GM23248 (cell line): ENCODE measurements around the gene PFKP. TPM values are rescaled to one million over a fixed set of nuclear protein-coding genes. Genes with fewer than 3 reads are reported as not detected.

Experiments
- DNase-seq: peaks from one replicate; pipeline ENCODE4 v3.0.0-alpha.2; 2015
- H2AFZ ChIP-seq: fragments of 200-600 bp; sonication (generic); 2 replicates; pipeline ENCODE4 v1.6.1; 2016; ENCODE audit warnings: antibody characterized with exemption
- H3F3A ChIP-seq: fragments of 200-600 bp; sonication (generic); 2 replicates; pipeline ENCODE4 v1.6.1; 2016; ENCODE audit warnings: mild to moderate bottlenecking, antibody characterized with exemption, mixed run types; ENCODE audit not compliant: insufficient read depth
- H3K27ac ChIP-seq: fragments of 200-600 bp; sonication (generic); 2 replicates; pipeline ENCODE4 v1.5.1; 2016; ENCODE audit warnings: mild to moderate bottlenecking
- H3K27me3 ChIP-seq: fragments of 200-600 bp; sonication (generic); replicated peaks from 2 replicates; pipeline ENCODE4 v1.6.1; 2016; ENCODE audit warnings: mild to moderate bottlenecking; ENCODE audit not compliant: insufficient read depth
- H3K36me3 ChIP-seq: fragments of 200-600 bp; sonication (generic); 2 replicates; pipeline ENCODE4 v1.6.1; 2016; ENCODE audit warnings: low read depth, mild to moderate bottlenecking
- H3K4me1 ChIP-seq: fragments of 200-600 bp; sonication (generic); 2 replicates; pipeline ENCODE4 v1.6.1; 2016; ENCODE audit warnings: mild to moderate bottlenecking; ENCODE audit not compliant: insufficient read depth
- H3K4me2 ChIP-seq: fragments of 200-600 bp; sonication (generic); one replicate; pipeline ENCODE4 v1.6.1; 2016; ENCODE audit warnings: mild to moderate bottlenecking; ENCODE audit not compliant: unreplicated experiment
- H3K4me3 ChIP-seq: fragments of 200-600 bp; sonication (generic); 2 replicates; pipeline ENCODE4 v1.5.1; 2016; ENCODE audit warnings: mild to moderate bottlenecking
- H3K79me2 ChIP-seq: fragments of 200-600 bp; sonication (generic); 2 replicates; pipeline ENCODE4 v1.6.1; 2016; ENCODE audit warnings: mild to moderate bottlenecking; ENCODE audit not compliant: insufficient read depth
- H3K9ac ChIP-seq: fragments of 200-600 bp; sonication (generic); 2 replicates; pipeline ENCODE4 v1.6.1; 2016; ENCODE audit warnings: mild to moderate bottlenecking
- H3K9me2 ChIP-seq: fragments of 200-600 bp; sonication (generic); 2 replicates; pipeline ENCODE4 v1.6.1; 2016; ENCODE audit warnings: mixed run types, mild to moderate bottlenecking, moderate library complexity; ENCODE audit not compliant: insufficient read depth
- H3K9me3 ChIP-seq: fragments of 200-600 bp; sonication (generic); one replicate; pipeline ENCODE4 v1.6.1; 2017; ENCODE audit warnings: low read depth
- H4K20me1 ChIP-seq: fragments of 200-600 bp; sonication (generic); 2 replicates; pipeline ENCODE4 v1.6.0; 2016; ENCODE audit not compliant: insufficient read depth
- EZH2 ChIP-seq: fragments of 200-600 bp; sonication (generic); IDR thresholded peaks from 2 replicates; pipeline ENCODE4 v1.6.1; 2018; ENCODE audit warnings: antibody characterized with exemption, mild to moderate bottlenecking; ENCODE audit not compliant: insufficient read depth, poor library complexity, severe bottlenecking
- EZH2phosphoT487 ChIP-seq: fragments of 200-600 bp; sonication (generic); IDR thresholded peaks from 2 replicates; pipeline ENCODE4 v1.6.1; 2018; ENCODE audit warnings: antibody characterized with exemption, moderate library complexity, mild to moderate bottlenecking, low read depth; ENCODE audit not compliant: insufficient read depth
- WGBS, 2 experiments: methylation state at CpG; one replicate each; pipeline ENCODE4 v1.1.6; 2015 to 2017; ENCODE audit warnings: low lambda C conversion rate in 2 of 2, low coverage in 1 of 2; ENCODE audit errors: missing lambda C conversion rate in 2 of 2; 5-methylcytosine and 5-hydroxymethylcytosine counted together
- in situ Hi-C: fragments of 300-500 bp; cut with MboI; formaldehyde crosslinking; loops from 2 replicates; pipeline ENCODE4 v1.15.0; 2020
- polyA plus RNA-seq: library from polyadenylated mRNA; unstranded; fragments of >200 nt; fragmentation: Nextera tagmentation; extraction: Ambion mirVana; gene quantifications from 2 replicates; pipeline ENCODE4 v1.2.1, GENCODE V29; 2016
- total RNA-seq: library from RNA; depleted of rRNA; stranded (reverse); fragments of >200 nt; shearing (Covaris generic); gene quantifications from 2 replicates; pipeline ENCODE4 v1.2.3, GENCODE V29; 2014

Gene PFKP
- total and polyA plus RNA-seq, 2 experiments from 2014 or later, result 133 to 159 TPM

- Histone ChIP-seq H2AFZ (no peak overlapping the region), H3K9ac (no peak overlapping the region), H3K27ac (no peak overlapping the region), H3K4me3 (no peak overlapping the region), H3K4me1 (no peaks in the 10 kb centered on the region), H3F3A (no peaks in the 10 kb centered on the region), H3K9me2 (no peaks in the 10 kb centered on the region), H3K36me3 (peaks cover 15% of the 10 kb centered on the region; the same call in 1 of the 2 replicates), H4K20me1 (no peaks in the 10 kb centered on the region), H3K9me3 (no peaks in the 10 kb centered on the region), H3K27me3 (no peaks in the 10 kb centered on the region), H3K79me2 (no peaks in the 10 kb centered on the region), H3K4me2 (no peak overlapping the region)
- in situ Hi-C loops, result no loop called here
- 97% methylated on average over 36 to 40 of the region's 40 CpGs for WGBS, 2 experiments
- no peak for TF ChIP-seq EZH2
- TF ChIP-seq EZH2phosphoT487, result no peak
- DNase-seq, result no peak
Measured at GRCh38 chr10:3124412-3125175, 57.2 kb downstream of the PFKP start.

- H3K9me2 ChIP-seq, result no peaks in the 10 kb centered on the region
- in situ Hi-C loops, result no loop called here
- no peak for TF ChIP-seq EZH2
- H3F3A ChIP-seq, result no peaks in the 10 kb centered on the region
- no peak overlapping the region for H3K27ac ChIP-seq
- H3K4me3 ChIP-seq, result no peak overlapping the region
- H3K36me3 ChIP-seq, result peaks cover 13% of the 10 kb centered on the region; the same call in 1 of the 2 replicates
- H3K79me2 ChIP-seq, result no peaks in the 10 kb centered on the region
- H3K9me3 ChIP-seq, result no peaks in the 10 kb centered on the region
- H3K4me2 ChIP-seq, result no peak overlapping the region
- DNase-seq, result no peak
- H4K20me1 ChIP-seq, result no peaks in the 10 kb centered on the region
- H3K4me1 ChIP-seq, result no peaks in the 10 kb centered on the region
- H2AFZ ChIP-seq, result no peak overlapping the region
- H3K27me3 ChIP-seq, result no peaks in the 10 kb centered on the region
- 95% methylated on average over 24 of the region's 24 CpGs for WGBS, 2 experiments
- H3K9ac ChIP-seq, result no peak overlapping the region
Measured at GRCh38 chr10:3125527-3126170, 58.3 kb downstream of the PFKP start.

DNA sequence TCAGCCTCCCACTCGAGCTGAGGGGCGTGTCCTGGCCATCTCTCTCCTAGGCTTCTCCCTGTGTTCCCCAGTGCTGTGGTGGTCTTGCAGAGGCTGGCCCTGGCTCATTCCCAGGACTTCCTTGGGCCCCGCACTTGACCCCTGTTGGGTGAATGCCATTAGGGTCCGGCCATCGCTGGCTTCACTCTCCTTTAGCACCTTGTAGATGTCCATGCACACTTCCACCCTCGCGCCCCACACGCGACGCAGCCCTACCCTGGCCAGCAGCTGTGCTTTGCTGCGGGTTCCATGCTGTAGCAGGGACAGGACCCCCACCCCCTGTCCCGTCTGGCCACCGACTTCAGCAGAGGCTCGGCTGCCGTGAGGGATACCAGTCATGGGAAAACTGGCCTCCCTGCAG is 58.9 kb downstream of the PFKP start:
- no peak for TF ChIP-seq EZH2phosphoT487
- TF ChIP-seq EZH2, result no peak
- no peak for DNase-seq
- H3F3A ChIP-seq, result no peaks in the 10 kb centered on the region
- H3K9ac ChIP-seq, result no peak overlapping the region
- 86 to 91% methylated on average over 15 of the region's 15 CpGs for WGBS, 2 experiments
- no peak overlapping the region for H3K4me3 ChIP-seq
- no peaks in the 10 kb centered on the region for H3K9me2 ChIP-seq
- H3K4me2 ChIP-seq, result no peak overlapping the region
- peaks cover 7% of the 10 kb centered on the region; the same call in 1 of the 2 replicates for H3K36me3 ChIP-seq
- H3K9me3 ChIP-seq, result no peaks in the 10 kb centered on the region
- H4K20me1 ChIP-seq, result no peaks in the 10 kb centered on the region
- H2AFZ ChIP-seq, result no peak overlapping the region
- in situ Hi-C loops, result no loop called here
- H3K27ac ChIP-seq, result no peak overlapping the region
- no peaks in the 10 kb centered on the region for H3K79me2 ChIP-seq
- no peaks in the 10 kb centered on the region for H3K27me3 ChIP-seq
- H3K4me1 ChIP-seq, result no peaks in the 10 kb centered on the region

DNA sequence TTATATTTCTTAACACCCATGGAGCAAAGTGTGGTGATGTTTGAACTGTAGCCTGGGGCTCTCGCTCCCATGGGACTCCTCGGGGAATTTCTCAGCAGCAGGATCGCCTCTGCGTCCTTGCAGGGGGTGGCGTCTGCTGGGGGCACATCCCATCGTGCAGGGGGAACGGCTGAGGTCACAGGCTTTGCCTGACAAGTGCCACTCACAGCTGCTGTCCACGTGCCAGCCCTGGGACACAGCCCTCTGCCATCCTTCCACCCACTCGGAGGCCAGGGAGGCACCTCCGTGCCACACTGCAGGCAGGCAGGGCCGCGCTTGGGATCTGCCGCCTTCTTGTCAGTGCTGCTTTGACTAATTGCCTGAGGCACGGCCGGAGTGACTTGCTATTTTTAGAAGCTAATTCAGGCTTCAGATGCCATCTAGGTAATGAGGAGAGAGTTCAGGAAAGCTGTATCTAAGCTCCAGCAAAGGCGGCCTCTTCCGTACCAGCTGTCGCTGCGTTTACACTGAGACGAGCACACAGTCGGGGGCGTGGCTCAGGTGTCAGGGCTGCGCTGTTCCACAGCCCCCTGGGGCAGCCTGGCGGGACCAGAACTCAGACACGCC is 59.5 kb downstream of the PFKP start:
- no peak for DNase-seq
- peaks cover 8% of the 10 kb centered on the region; the same call in 1 of the 2 replicates for H3K36me3 ChIP-seq
- no peaks in the 10 kb centered on the region for H3K79me2 ChIP-seq

More for the DNA sequence above, 59.5 kb downstream of the PFKP start:
- 77 to 81% methylated on average over 25 of the region's 25 CpGs for WGBS, 2 experiments
- in situ Hi-C loops, result no loop called here
- Histone ChIP-seq H3K9me3 (no peaks in the 10 kb centered on the region), H3K9ac (no peak overlapping the region), H3K4me3 (no peak overlapping the region), H3K27ac (no peak overlapping the region), H3K4me2 (no peak overlapping the region), H3K4me1 (no peaks in the 10 kb centered on the region), H3F3A (peaks cover 5% of the 10 kb centered on the region; the same call in 1 of the 2 replicates), H2AFZ (no peak overlapping the region), H3K9me2 (no peaks in the 10 kb centered on the region), H4K20me1 (no peaks in the 10 kb centered on the region), H3K27me3 (no peaks in the 10 kb centered on the region)
- TF ChIP-seq EZH2, result no peak
- no peak for TF ChIP-seq EZH2phosphoT487
